K562 (cell line): ENCODE data around the gene UTP14A. TPM values are rescaled to one million over a fixed set of nuclear protein-coding genes. Genes with fewer than 3 reads are reported as not detected.

Experiments used
- ATAC-seq: fragments of 200-7000 bp; cut with Tn5 transposase; 3 replicates; pipeline ENCODE4 v1.9.1; 2020; ENCODE audit warnings: moderate library complexity
- BruUV-seq: library from RNA; stranded (reverse); fragments of 400-500 nt; replicated peaks from 2 replicates; lab custom pipeline; 2021; lab: Mats Ljungman, UMichigan
- CTCF ChIA-PET: fragments of 300-600 bp; formaldehyde crosslinking; extraction: SDS; loops from one replicate; lab custom pipeline; 2021; ENCODE audit warnings: low intra/inter-chr PET ratio; lab: Yijun Ruan, JAX
- POLR2A ChIA-PET: fragments of 300-600, 350-650 bp; sonication (Branson Sonifier 250); formaldehyde crosslinking; extraction: SDS; loops from one replicate; lab custom pipeline; 2021; ENCODE audit warnings: antibody characterized with exemption, inconsistent platforms; lab: Yijun Ruan, JAX
- DNase-seq, 4 experiments: peaks; one replicate each; pipeline versions ENCODE4 v3.0.0 to v3.0.0-alpha.2; 2011 to 2018; ENCODE audit warnings: low spot score in 3 of 4, mixed read lengths in 3 of 4; ENCODE audit errors: extremely low read depth in 1 of 4
- FAIRE-seq: peaks from 2 replicates; lab custom pipeline; 2011; peaks lifted over from hg19 to GRCh38; lab: Jason Lieb, UNC
- H2AFZ ChIP-seq: 2 replicates; pipeline ENCODE4 v1.6.0; 2011; ENCODE audit warnings: low read depth, low read length, control low read depth, inconsistent platforms
- H3K27ac ChIP-seq: fragments of 200-600 bp; 3 replicates; pipeline ENCODE4 v1.8.0; 2011; ENCODE audit warnings: low read depth, mild to moderate bottlenecking, control low read depth, inconsistent platforms, low read length, moderate library complexity, mixed read lengths; ENCODE audit errors: extremely low read depth
- H3K27me3 ChIP-seq, 2 experiments: fragments of 300-600 bp in 1 of 2; 2 replicates in 1 of 2; 3 replicates in 1 of 2; pipeline versions ENCODE4 v1.6.0 to v1.8.0; 2011; ENCODE audit warnings: inconsistent platforms in 2 of 2, low read length in 2 of 2, mild to moderate bottlenecking in 1 of 2, mixed read lengths in 1 of 2, moderate library complexity in 1 of 2; ENCODE audit not compliant: control insufficient read depth in 2 of 2, insufficient read depth in 2 of 2
- H3K36me3 ChIP-seq: fragments of 300-600 bp; 3 replicates; pipeline ENCODE4 v1.8.0; 2011; ENCODE audit warnings: mild to moderate bottlenecking, low read length, inconsistent platforms; ENCODE audit not compliant: control insufficient read depth, insufficient read depth
- H3K4me1 ChIP-seq, 2 experiments: fragments of 200-600 bp in 1 of 2; replicated peaks in 1 of 2; 2 replicates in 1 of 2; 3 replicates in 1 of 2; pipeline versions ENCODE4 v1.5.1 to v1.8.0; 2011; ENCODE audit warnings: inconsistent platforms in 2 of 2, low read length in 2 of 2, mild to moderate bottlenecking in 1 of 2, mixed read lengths in 1 of 2, moderate library complexity in 1 of 2; ENCODE audit not compliant: control insufficient read depth in 2 of 2, insufficient read depth in 2 of 2
- H3K4me2 ChIP-seq: 2 replicates; pipeline ENCODE4 v1.6.1; 2011; ENCODE audit warnings: low read length, control low read depth, inconsistent platforms, mixed read lengths; ENCODE audit not compliant: insufficient read depth
- H3K4me3 ChIP-seq: fragments of 200-600 bp; sonication (generic), shearing (Covaris generic); 2 replicates; pipeline ENCODE4 v1.5.1; 2016; ENCODE audit warnings: control low read depth, inconsistent platforms
- H3K79me2 ChIP-seq: fragments of 200-600 bp; 3 replicates; pipeline ENCODE4 v1.8.0; 2011; ENCODE audit warnings: low read length, inconsistent platforms; ENCODE audit not compliant: control insufficient read depth, insufficient read depth
- H3K9ac ChIP-seq, 2 experiments: 2 replicates each; pipeline versions ENCODE4 v1.6.0 to v1.6.1; 2011; ENCODE audit warnings: low read depth in 2 of 2, low read length in 2 of 2, control low read depth in 1 of 2, inconsistent platforms in 1 of 2, mild to moderate bottlenecking in 1 of 2, mixed read lengths in 1 of 2; ENCODE audit not compliant: insufficient read depth in 1 of 2
- H3K9me1 ChIP-seq: one replicate; pipeline ENCODE4 v1.6.0; 2011; ENCODE audit warnings: inconsistent platforms, mild to moderate bottlenecking, low read length, moderate library complexity; ENCODE audit not compliant: control insufficient read depth, insufficient read depth
- H3K9me3 ChIP-seq: replicated peaks from 2 replicates; pipeline ENCODE4 v1.5.1; 2011; ENCODE audit warnings: low read depth, low read length, inconsistent platforms; ENCODE audit not compliant: control insufficient read depth, insufficient read depth
- H4K20me1 ChIP-seq: replicated peaks from 2 replicates; pipeline ENCODE4 v1.6.1; 2011; ENCODE audit warnings: low read length, inconsistent platforms, mixed read lengths; ENCODE audit not compliant: control insufficient read depth, insufficient read depth
- CBFA2T3 ChIP-seq: fragments of 450-650 bp; IDR thresholded peaks from 2 replicates; pipeline ENCODE4 v1.6.1; 2017
- MCM2 ChIP-seq: fragments of 450-650 bp; IDR thresholded peaks from 2 replicates; pipeline ENCODE4 v1.6.1; 2017; ENCODE audit warnings: low read depth, mild to moderate bottlenecking
- NFYB ChIP-seq: IDR thresholded peaks from 2 replicates; pipeline ENCODE4 v1.6.1; 2011; ENCODE audit warnings: mild to moderate bottlenecking, moderate library complexity; ENCODE audit not compliant: insufficient read length; ENCODE audit errors: extremely low read depth
- RBM25 ChIP-seq: fragments of 200-400 bp; formaldehyde crosslinking; IDR thresholded peaks from 2 replicates; pipeline ENCODE4 v1.6.1; 2018; ENCODE audit warnings: low read length, low read depth, moderate library complexity; ENCODE audit not compliant: severe bottlenecking
- TGIF2 ChIP-seq: sonication (generic); formaldehyde crosslinking; IDR thresholded peaks from 2 replicates; pipeline ENCODE4 v1.8.1; 2022; ENCODE audit warnings: mild to moderate bottlenecking, missing genetic modification reagents, moderate library complexity
- ZNF384 ChIP-seq: IDR thresholded peaks from 2 replicates; pipeline ENCODE4 v1.6.1; 2012; ENCODE audit warnings: low read depth, low read length, improper control_type of control experiment
- ZNF785 ChIP-seq: fragments of 250-450 bp; sonication (Bioruptor Pico); IDR thresholded peaks from 2 replicates; pipeline ENCODE4 v1.4.0; 2020; ENCODE audit warnings: mild to moderate bottlenecking
- whole genome bisulfite sequencing: fragments of 100-300 bp; shearing (Covaris generic); methylation state at CpG from one replicate; pipeline ENCODE4 v1.1.6; 2016; ENCODE audit warnings: low coverage, mixed read lengths; ENCODE audit not compliant: insufficient coverage; ENCODE audit errors: missing lambda C conversion rate; 5-methylcytosine and 5-hydroxymethylcytosine counted together
- in situ Hi-C: fragments of 300-500 bp; cut with MboI; formaldehyde crosslinking; loops from 4 replicates; pipeline ENCODE4 v1.15.0; 2018; ENCODE audit warnings: inconsistent platforms, mixed read lengths
- intact Hi-C: fragments of 100-400 bp; cut with micrococcal nuclease; formaldehyde crosslinking; loops from 2 replicates; pipeline ENCODE4 v1.14.2; 2022
- polyA plus RNA-seq, 8 experiments: library from polyadenylated mRNA; depleted of rRNA in 4 of 8; stranded (reverse) in 5 of 8; unstranded in 3 of 8; fragments of >200 nt; fragmentation: Nextera tagmentation in 2 of 8; fragmentation: Illumina TruSeq in 1 of 8; extraction: Ambion mirVana in 2 of 8; extraction: Trizol in 1 of 8; gene quantifications; 2 replicates each; pipeline versions ENCODE4 v1.2.1 to v1.2.3, GENCODE V29; 2011 to 2014; ENCODE audit warnings: inconsistent platforms in 1 of 8, missing spikeins in 1 of 8
- total RNA-seq, 7 experiments: library from RNA; depleted of rRNA in 6 of 7; stranded (reverse); fragments of >200 nt in 6 of 7; fragmentation: Illumina TruSeq in 2 of 7; extraction: Trizol in 2 of 7; gene quantifications; 2 replicates each; pipeline versions ENCODE4 v1.2.1 to v1.2.3, GENCODE V29; 2011 to 2021; ENCODE audit warnings: low replicate concordance in 1 of 7

Gene UTP14A
- total and polyA plus RNA-seq, 9 of the 15 experiments (the other 6 are each of a cell fraction or from before 2014, with no cell fraction given): 30.5 to 91.0 (median 64.1) TPM

GRCh38 chrX:129965166-129965565, 59.2 kb downstream of the UTP14A start:
- intact Hi-C loops: no loop called here
- no peak for ATAC-seq
- peaks cover 11 to 13% of the 10 kb centered on the region in 2 experiments; a peak in 4 of 5 replicates for H3K4me1 ChIP-seq
- H3K4me3 ChIP-seq: no peak overlapping the region
- no TSS peak for BruUV-seq
- H3K27ac ChIP-seq: no peak overlapping the region
- FAIRE-seq: no peak
- 60% methylated on average over 6 of the region's 6 CpGs for WGBS
- TF ChIP-seq MCM2 (no peak), NFYB (no peak), ZNF384 (no peak), ZNF785 (CRISPR knock-in tag) (no peak), TGIF2 (no peak)
- no peak overlapping the region for H3K4me2 ChIP-seq
- H3K9me3 ChIP-seq: no peaks in the 10 kb centered on the region
- CTCF ChIA-PET: no interaction called here
- H4K20me1 ChIP-seq: no peaks in the 10 kb centered on the region
- H3K9me1 ChIP-seq: no peaks in the 10 kb centered on the region
- no peaks in the 10 kb centered on the region for H3K27me3 ChIP-seq
- H2AFZ ChIP-seq: no peak overlapping the region
- H3K79me2 ChIP-seq: no peaks in the 10 kb centered on the region
- in situ Hi-C loops: no loop called here
- DNase-seq: no peak
- H3K9ac ChIP-seq: no peak overlapping the region
- POLR2A ChIA-PET: interaction anchor here (0.6 kb wide), 1 partner anchor 9 kb away, joined by 3 read pairs; no protein-coding TSS in a partner anchor
- H3K36me3 ChIP-seq: no peaks in the 10 kb centered on the region

- no peak for DNase-seq
- H3K4me3 ChIP-seq: no peak overlapping the region
- no peaks in the 10 kb centered on the region for H3K9me1 ChIP-seq
- H3K9me3 ChIP-seq: no peaks in the 10 kb centered on the region
- H4K20me1 ChIP-seq: no peaks in the 10 kb centered on the region
- WGBS: 17% methylated on average over 1 of the region's 3 CpGs
- ChIA-PET CTCF (no interaction called here), POLR2A (interaction anchor here (0.7 kb wide), 1 partner anchor 9 kb away, joined by 4 read pairs; no protein-coding TSS in a partner anchor)
- H3K79me2 ChIP-seq: no peaks in the 10 kb centered on the region
- H3K9ac ChIP-seq: no peak overlapping the region
- in situ Hi-C loops (no loop called here), intact Hi-C loops (no loop called here)
- no peak overlapping the region for H3K4me2 ChIP-seq
- FAIRE-seq: no peak
- TF ChIP-seq CBFA2T3: no peak
- TF ChIP-seq RBM25: peak; percentile 61
- H2AFZ ChIP-seq: no peak overlapping the region
- H3K27me3 ChIP-seq: no peaks in the 10 kb centered on the region
- no peak for ATAC-seq
- no TSS peak for BruUV-seq
- H3K4me1 ChIP-seq: peaks cover 0 to 5% of the 10 kb centered on the region in 2 experiments; a peak in 3 of 5 replicates
- no peaks in the 10 kb centered on the region for H3K36me3 ChIP-seq
- no peak overlapping the region for H3K27ac ChIP-seq
Observed at GRCh38 chrX:129968968-129969367, 63.0 kb downstream of the UTP14A start.
